Tibial artery (tissue), 4 donors: ENCODE data around the gene KNCN.

ENCODE experiments used
- DNase-seq, 2 donors: peaks; one replicate each; pipeline ENCODE4 v3.0.0-alpha.2; 2019
- H3K27ac ChIP-seq, 2 donors: fragments of 200-600 bp; sonication (generic) in 1 of 2; 1 replicate in 1 of 2; 2 replicates in 1 of 2; pipeline ENCODE4 v1.5.1; 2018 to 2019; ENCODE audit warnings: mild to moderate bottlenecking in 1 of 2
- H3K27me3 ChIP-seq, 2 donors: fragments of 200-600 bp; sonication (generic) in 1 of 2; one replicate each; pipeline versions ENCODE4 v1.5.1 to v1.6.0; 2016 to 2019
- H3K36me3 ChIP-seq, 3 donors: fragments of 200-600 bp; sonication (generic) in 2 of 3; one replicate each; pipeline ENCODE4 v1.5.1; 2016 to 2019; ENCODE audit warnings: mild to moderate bottlenecking in 2 of 3
- H3K4me1 ChIP-seq, 4 donors: fragments of 200-600 bp; sonication (generic) in 2 of 4; 1 replicate in 3 of 4; 2 replicates in 1 of 4; pipeline ENCODE4 v1.5.1; 2016 to 2019
- H3K4me3 ChIP-seq, 2 donors: fragments of 200-600 bp; sonication (generic) in 1 of 2; 1 replicate in 1 of 2; 2 replicates in 1 of 2; pipeline ENCODE4 v1.5.1; 2018 to 2019; ENCODE audit warnings: mild to moderate bottlenecking in 2 of 2
- H3K9me3 ChIP-seq, 3 donors: fragments of 200-600 bp; sonication (generic) in 1 of 3; one replicate each; pipeline ENCODE4 v1.5.1; 2016 to 2019
- CTCF ChIP-seq, 2 experiments: fragments of 200-600 bp in 1 of 2; fragments of 450-650 bp in 1 of 2; IDR thresholded peaks; one replicate each; pipeline ENCODE4 v1.5.1; 2017 to 2019; ENCODE audit warnings: antibody characterized with exemption in 2 of 2, mild to moderate bottlenecking in 1 of 2, moderate library complexity in 1 of 2
- intact Hi-C: fragments of 100-400 bp; cut with DNase I; formaldehyde crosslinking; loops from one replicate; pipeline ENCODE4 v1.15.0; 2023; ENCODE audit warnings: low total_unique reads

KNCN gene

DNA sequence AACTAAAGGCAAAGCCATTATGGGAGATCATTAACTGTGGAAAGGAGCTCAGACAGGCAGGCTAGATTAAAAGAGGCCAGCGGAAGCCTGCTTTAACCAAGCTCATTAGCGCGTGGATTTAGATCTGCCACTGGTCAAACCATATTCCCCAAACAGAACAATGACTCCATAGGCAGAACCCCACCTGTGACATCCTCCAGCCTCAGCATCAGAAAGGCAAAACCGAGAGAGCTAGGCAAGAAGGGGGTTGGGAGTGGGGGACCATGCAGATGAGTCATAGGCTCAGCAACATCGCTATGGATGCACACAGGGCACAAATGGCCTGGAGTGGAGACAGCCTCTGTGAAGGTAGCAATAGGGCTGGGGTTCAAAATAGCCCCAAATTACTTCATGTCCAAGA lies 32.0 kb upstream of the KNCN start:
- Histone ChIP-seq H3K27ac (no peak overlapping the region), H3K27me3 (no peaks in the 10 kb centered on the region), H3K4me3 (no peak overlapping the region), H3K4me1 (no peaks in the 10 kb centered on the region), H3K36me3 (peaks cover 46 to 89% (median 66%) of the 10 kb centered on the region in 3 donors), H3K9me3 (no peaks in the 10 kb centered on the region)
- no peak for TF ChIP-seq CTCF (IDR thresholded peaks at IDR 0.05)
- no peak for DNase-seq
- intact Hi-C loops: no loop called here

GRCh38 chr1:46582972-46583371 lies 31.5 kb upstream of the KNCN start:
- intact Hi-C loops: no loop called here
- no peak for TF ChIP-seq CTCF (IDR thresholded peaks at IDR 0.05)
- Histone ChIP-seq H3K27me3 (no peaks in the 10 kb centered on the region), H3K4me3 (no peak overlapping the region), H3K9me3 (no peaks in the 10 kb centered on the region), H3K27ac (no peak overlapping the region), H3K4me1 (no peaks in the 10 kb centered on the region), H3K36me3 (peaks cover 46 to 94% (median 70%) of the 10 kb centered on the region in 3 donors)
- no peak for DNase-seq

- no peak for TF ChIP-seq CTCF (IDR thresholded peaks at IDR 0.05)
- H3K4me3 ChIP-seq: no peak overlapping the region
- DNase-seq: no peak
- no peak overlapping the region for H3K27ac ChIP-seq
- intact Hi-C loops: no loop called here
- no peaks in the 10 kb centered on the region for H3K4me1 ChIP-seq
- peaks cover 43 to 94% (median 80%) of the 10 kb centered on the region in 3 donors for H3K36me3 ChIP-seq
- H3K27me3 ChIP-seq: no peaks in the 10 kb centered on the region
- no peaks in the 10 kb centered on the region for H3K9me3 ChIP-seq
Measured at GRCh38 chr1:46581681-46582455, 30.4 kb upstream of the KNCN start.

GRCh38 chr1:46580140-46580903 lies 28.9 kb upstream of the KNCN start:
- H3K9me3 ChIP-seq: no peaks in the 10 kb centered on the region
- H3K27me3 ChIP-seq: no peaks in the 10 kb centered on the region
- no peaks in the 10 kb centered on the region for H3K4me1 ChIP-seq
- no peak for TF ChIP-seq CTCF (IDR thresholded peaks at IDR 0.05)
- no peak for DNase-seq
- intact Hi-C loops: no loop called here
- H3K4me3 ChIP-seq: no peak overlapping the region
- H3K36me3 ChIP-seq: peaks cover 50 to 96% (median 80%) of the 10 kb centered on the region in 3 donors
- no peak overlapping the region for H3K27ac ChIP-seq

DNA sequence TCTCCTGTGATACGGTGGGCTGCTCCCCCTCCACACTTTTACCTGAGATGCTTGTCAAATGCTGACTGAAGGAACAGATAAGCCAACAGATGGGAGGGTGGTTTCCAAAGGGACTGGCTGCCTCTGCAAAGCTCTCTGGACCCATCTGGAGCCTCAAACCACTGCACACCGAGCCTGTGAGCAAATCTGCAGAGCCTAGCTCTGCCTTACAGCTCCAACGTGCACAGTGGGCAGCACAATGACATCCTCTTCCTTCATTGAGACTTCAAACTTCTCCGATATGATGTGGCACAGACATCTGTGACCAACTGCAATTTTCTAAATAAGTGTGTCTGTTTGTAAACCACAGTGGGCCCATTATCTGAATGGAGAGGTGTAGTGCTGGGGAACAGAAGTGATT lies 26.2 kb upstream of the KNCN start:
- Histone ChIP-seq H3K4me3 (no peak overlapping the region), H3K9me3 (no peaks in the 10 kb centered on the region), H3K27ac (no peak overlapping the region), H3K4me1 (peaks cover 0 to 12% (median 0%) of the 10 kb centered on the region in 4 donors), H3K27me3 (no peaks in the 10 kb centered on the region), H3K36me3 (peaks cover 39 to 83% (median 70%) of the 10 kb centered on the region in 3 donors)
- intact Hi-C loops: no loop called here
- no peak for TF ChIP-seq CTCF (IDR thresholded peaks at IDR 0.05)
- no peak for DNase-seq
